HG03342 (cell line): ENCODE measurements around the gene GOLGA5.
A peak's percentile ranks its signal among the peaks of the same experiment; 100 is the strongest.
"Not testable (repeated sequence)": the region's sequence is repeated elsewhere in the genome, so short reads cannot be mapped to it uniquely, and the experiment has no call there.

ENCODE experiments used
- ATAC-seq: cut with Tn5 transposase; IDR thresholded peaks from one replicate; pipeline ENCODE4 v1.9.1; 2021; ENCODE audit warnings: mild to moderate bottlenecking, moderate library complexity; ENCODE audit not compliant: unreplicated experiment

GOLGA5 gene

GRCh38 chr14:92819680-92820535 is 25.8 kb downstream of the GOLGA5 start:
- not testable (repeated sequence) for ATAC-seq

- ATAC-seq: not testable (repeated sequence)
Measured at GRCh38 chr14:92820536-92820840, 26.4 kb downstream of the GOLGA5 start.

- no peak for ATAC-seq
Measured at GRCh38 chr14:92830902-92831301, 36.8 kb downstream of the GOLGA5 start.

- no peak for ATAC-seq
Measured at GRCh38 chr14:92832137-92832700, 38.1 kb downstream of the GOLGA5 start.

- ATAC-seq: no peak
Measured at GRCh38 chr14:92841930-92842329, 47.8 kb downstream of the GOLGA5 start.

GRCh38 chr14:92844204-92844603 is 50.1 kb downstream of the GOLGA5 start:
- ATAC-seq: no peak

- peak; percentile 84 for ATAC-seq
Measured at GRCh38 chr14:92846162-92846897, 52.2 kb downstream of the GOLGA5 start.

GRCh38 chr14:92847278-92847677 is 53.2 kb downstream of the GOLGA5 start:
- no peak for ATAC-seq

GRCh38 chr14:92847749-92848148 is 53.6 kb downstream of the GOLGA5 start:
- ATAC-seq: no peak

- ATAC-seq: no peak
Measured at GRCh38 chr14:92848887-92849286, 54.8 kb downstream of the GOLGA5 start.

- ATAC-seq: no peak
Measured at GRCh38 chr14:92850492-92850891, 56.4 kb downstream of the GOLGA5 start.

- not testable (repeated sequence) for ATAC-seq
Measured at GRCh38 chr14:92853136-92853535, 59.0 kb downstream of the GOLGA5 start.

- no peak for ATAC-seq
Measured at GRCh38 chr14:92860049-92860840, 66.1 kb downstream of the GOLGA5 start.

- ATAC-seq: no peak
Measured at GRCh38 chr14:92861856-92862745, 68.0 kb downstream of the GOLGA5 start.

GRCh38 chr14:92863286-92864080 is 69.4 kb downstream of the GOLGA5 start:
- ATAC-seq: no peak

- ATAC-seq: no peak
Measured at GRCh38 chr14:92865674-92866073, 71.6 kb downstream of the GOLGA5 start.

- ATAC-seq: no peak
Measured at GRCh38 chr14:92866181-92866752, 72.2 kb downstream of the GOLGA5 start.

GRCh38 chr14:92866901-92867865 is 73.1 kb downstream of the GOLGA5 start:
- ATAC-seq: no peak
